Measurements from ENCODE around the gene CSNK1G3. TPM values are rescaled to one million over a fixed set of nuclear protein-coding genes. Genes with fewer than 3 reads are reported as not detected.

CSNK1G3 gene
- total RNA-seq, 1 experiment from 2014 or later: 40.8 TPM

- H3K9me3 ChIP-seq (ENCODE audit: control insufficient read depth, insufficient read depth, low read depth, low read length): no peaks in the 10 kb centered on the region
- TF ChIP-seq POLR2AphosphoS5 (IDR thresholded peaks at IDR 0.05; ENCODE audit: low read depth, low read length) (no peak), REST (IDR thresholded peaks at IDR 0.05; ENCODE audit: insufficient read depth in 1 of 2, low read depth in 2 of 2, low read length in 1 of 2) (no peak), TCF7L2 (IDR thresholded peaks at IDR 0.05; ENCODE audit: low read depth, low read length) (no peak)
- no TSS peak for BruUV-seq (replicated peaks)
- in situ Hi-C loops (cut with HindIII; ENCODE audit: low pct_unique_long_range_greater_than_20kb, low sequenced_read_pairs): no loop called here
- POLR2A ChIA-PET: no interaction called here
- no peak overlapping the region for H3K27ac ChIP-seq (ENCODE audit: low read length)
- no peaks in the 10 kb centered on the region for H3K4me1 ChIP-seq (ENCODE audit: control insufficient read depth, insufficient read depth, low read length)
- no peaks in the 10 kb centered on the region for H3K27me3 ChIP-seq (ENCODE audit: control insufficient read depth, insufficient read depth, low read length)
- intact Hi-C loops (cut with micrococcal nuclease; ENCODE audit: unreplicated experiment): no loop called here
- ATAC-seq: no peak
- CTCF ChIA-PET: no interaction called here
- no peak overlapping the region for H3K4me3 ChIP-seq (ENCODE audit: low read depth in 2 of 2, low read length in 2 of 2)
- no peak for DNase-seq (ENCODE audit: low read depth, low spot score)
- H3K36me3 ChIP-seq (ENCODE audit: control insufficient read depth, insufficient read depth, low read length): no peaks in the 10 kb centered on the region
These were observed 47.4 kb downstream of the CSNK1G3 start for GRCh38 chr5:123559434-123559775.

- BruUV-seq (replicated peaks): no TSS peak
- CTCF ChIA-PET: no interaction called here
These were observed 49.3 kb downstream of the CSNK1G3 start for GRCh38 chr5:123561230-123561629.

More at GRCh38 chr5:123561230-123561629, 49.3 kb downstream of the CSNK1G3 start:
- TF ChIP-seq SIN3A (IDR thresholded peaks at IDR 0.05; ENCODE audit: borderline replicate concordance, insufficient read depth, low read depth, low read length): no peak
- no peak for TF ChIP-seq CTCF (IDR thresholded peaks at IDR 0.05)
- TF ChIP-seq POLR2AphosphoS5 (IDR thresholded peaks at IDR 0.05; ENCODE audit: low read depth, low read length): no peak
- no peak for TF ChIP-seq TCF7L2 (IDR thresholded peaks at IDR 0.05; ENCODE audit: low read depth, low read length)
- TF ChIP-seq REST (IDR thresholded peaks at IDR 0.05; ENCODE audit: insufficient read depth in 1 of 2, low read depth in 2 of 2, low read length in 1 of 2): no peak
- Histone ChIP-seq H3K36me3 (ENCODE audit: control insufficient read depth, insufficient read depth, low read length) (no peaks in the 10 kb centered on the region), H3K4me1 (ENCODE audit: control insufficient read depth, insufficient read depth, low read length) (no peaks in the 10 kb centered on the region), H3K27ac (ENCODE audit: low read length) (no peak overlapping the region), H3K4me3 (ENCODE audit: low read depth in 2 of 2, low read length in 2 of 2) (no peak overlapping the region), H3K9me3 (ENCODE audit: control insufficient read depth, insufficient read depth, low read depth, low read length) (no peaks in the 10 kb centered on the region), H3K27me3 (ENCODE audit: control insufficient read depth, insufficient read depth, low read length) (no peaks in the 10 kb centered on the region)
- DNase-seq (ENCODE audit: low read depth, low spot score) (no peak), ATAC-seq (no peak)
- intact Hi-C loops (cut with micrococcal nuclease; ENCODE audit: unreplicated experiment): no loop called here
- in situ Hi-C loops (cut with HindIII; ENCODE audit: low pct_unique_long_range_greater_than_20kb, low sequenced_read_pairs): no loop called here
- POLR2A ChIA-PET: no interaction called here

All from Panc1 (cell line).